ENCODE data around the gene UCN. TPM values are rescaled to one million over a fixed set of nuclear protein-coding genes. Genes with fewer than 3 reads are reported as not detected.

UCN gene
- total RNA-seq, 1 donor from 2014 or later, result 1.7 TPM

DNA sequence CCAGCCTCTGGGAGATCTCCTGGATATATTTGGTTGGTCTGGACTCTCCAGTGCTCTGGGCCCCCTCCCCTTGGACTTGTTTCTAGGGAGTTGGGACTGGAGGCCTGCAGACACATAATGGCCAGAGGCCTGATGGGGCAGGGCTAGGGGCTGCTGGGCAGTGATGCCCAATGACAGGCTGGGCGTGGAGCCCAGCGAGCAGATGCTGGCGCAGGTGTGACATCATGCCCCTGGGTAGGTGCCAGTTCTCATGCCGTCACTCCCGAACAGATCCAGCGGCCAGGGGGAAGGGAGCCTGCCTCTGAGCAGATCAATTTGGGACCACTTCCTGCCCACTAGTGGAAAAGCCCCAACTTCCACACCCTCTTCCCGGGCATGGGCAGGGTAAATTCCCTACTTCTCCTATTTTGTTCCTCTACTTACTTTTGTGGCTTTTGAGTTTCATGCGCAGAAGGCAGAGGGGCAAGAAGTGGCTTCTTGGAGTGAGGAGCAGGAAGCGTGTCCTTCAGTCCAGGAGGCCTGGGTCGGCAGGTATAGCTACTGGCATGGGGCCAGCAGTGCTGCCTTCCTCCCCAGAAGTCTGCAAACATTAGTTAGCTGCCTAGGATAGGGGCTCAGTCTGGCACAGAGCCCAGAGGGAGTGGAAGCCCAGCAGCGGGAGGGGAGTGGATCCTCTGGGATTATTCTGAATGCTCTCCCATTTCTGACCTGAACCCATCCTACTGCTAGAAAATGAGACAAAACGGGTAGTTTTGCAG is 8.6 kb upstream of the UCN start:
- Histone ChIP-seq H3K36me3 (ENCODE audit: control insufficient read depth, insufficient read depth, low read length) (peaks cover 2% of the 10 kb centered on the region), H3K27me3 (ENCODE audit: control insufficient read depth, insufficient read depth, low read length) (no peaks in the 10 kb centered on the region), H3K4me3 (ENCODE audit: low read depth, low read length) (no peak overlapping the region)
- TF ChIP-seq, protein P1, sequence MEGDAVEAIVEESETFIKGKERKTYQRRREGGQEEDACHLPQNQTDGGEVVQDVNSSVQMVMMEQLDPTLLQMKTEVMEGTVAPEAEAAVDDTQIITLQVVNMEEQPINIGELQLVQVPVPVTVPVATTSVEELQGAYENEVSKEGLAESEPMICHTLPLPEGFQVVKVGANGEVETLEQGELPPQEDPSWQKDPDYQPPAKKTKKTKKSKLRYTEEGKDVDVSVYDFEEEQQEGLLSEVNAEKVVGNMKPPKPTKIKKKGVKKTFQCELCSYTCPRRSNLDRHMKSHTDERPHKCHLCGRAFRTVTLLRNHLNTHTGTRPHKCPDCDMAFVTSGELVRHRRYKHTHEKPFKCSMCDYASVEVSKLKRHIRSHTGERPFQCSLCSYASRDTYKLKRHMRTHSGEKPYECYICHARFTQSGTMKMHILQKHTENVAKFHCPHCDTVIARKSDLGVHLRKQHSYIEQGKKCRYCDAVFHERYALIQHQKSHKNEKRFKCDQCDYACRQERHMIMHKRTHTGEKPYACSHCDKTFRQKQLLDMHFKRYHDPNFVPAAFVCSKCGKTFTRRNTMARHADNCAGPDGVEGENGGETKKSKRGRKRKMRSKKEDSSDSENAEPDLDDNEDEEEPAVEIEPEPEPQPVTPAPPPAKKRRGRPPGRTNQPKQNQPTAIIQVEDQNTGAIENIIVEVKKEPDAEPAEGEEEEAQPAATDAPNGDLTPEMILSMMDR (IDR thresholded peaks at IDR 0.05; ENCODE audit: insufficient read depth, low read length, poor library complexity, severe bottlenecking), result no peak
- no peak for DNase-seq (ENCODE audit: low read depth)

DNA sequence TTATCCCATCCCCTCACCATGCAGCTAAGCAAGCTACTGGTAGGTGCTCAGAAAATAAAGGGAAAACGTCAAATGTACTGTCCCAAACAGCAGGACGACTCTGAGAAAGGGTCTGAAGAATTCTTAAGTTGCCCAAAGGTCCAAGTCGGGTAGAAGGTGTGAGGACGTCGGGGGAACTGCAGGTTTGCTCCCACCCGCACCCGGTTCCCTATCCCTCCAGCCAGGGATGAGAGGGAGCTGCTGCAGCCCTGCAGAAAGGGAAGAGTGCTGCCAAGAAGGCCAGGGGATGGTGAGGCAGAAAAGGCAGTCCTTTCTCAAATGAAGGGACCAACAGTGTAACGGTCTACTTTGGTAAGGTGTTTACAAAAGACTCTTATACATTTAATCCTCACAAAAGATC is 6.9 kb upstream of the UCN start:
- peaks cover 2% of the 10 kb centered on the region for H3K36me3 ChIP-seq (ENCODE audit: control insufficient read depth, insufficient read depth, low read length)
- H3K4me3 ChIP-seq (ENCODE audit: low read depth, low read length), result no peak overlapping the region
- no peak for DNase-seq (ENCODE audit: low read depth)
- TF ChIP-seq, protein P1 (IDR thresholded peaks at IDR 0.05; ENCODE audit: insufficient read depth, low read length, poor library complexity, severe bottlenecking), result no peak
- no peaks in the 10 kb centered on the region for H3K27me3 ChIP-seq (ENCODE audit: control insufficient read depth, insufficient read depth, low read length)

DNA sequence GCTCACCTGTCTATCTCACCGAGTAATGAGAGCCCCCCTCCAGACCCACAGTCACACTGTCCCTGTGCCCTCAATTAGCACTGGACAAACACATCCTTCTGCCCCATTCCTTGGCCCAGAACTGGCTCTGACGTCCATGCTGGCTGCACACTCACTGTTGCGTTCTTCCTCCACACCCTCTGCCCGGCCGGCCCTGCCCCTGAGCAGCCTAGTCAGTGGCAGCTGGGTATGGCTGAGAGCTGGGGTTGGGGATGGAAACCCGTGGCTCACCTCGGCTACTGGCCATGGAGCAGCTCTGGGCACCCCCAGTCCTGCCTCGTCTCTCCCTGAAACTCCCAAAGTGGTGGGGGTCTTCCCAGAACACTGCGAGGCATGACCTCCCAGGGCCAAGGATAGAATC is 6.5 kb upstream of the UCN start:
- DNase-seq (ENCODE audit: low read depth), result no peak
- Histone ChIP-seq H3K36me3 (ENCODE audit: control insufficient read depth, insufficient read depth, low read length) (peaks cover 2% of the 10 kb centered on the region), H3K4me3 (ENCODE audit: low read depth, low read length) (no peak overlapping the region), H3K27me3 (ENCODE audit: control insufficient read depth, insufficient read depth, low read length) (no peaks in the 10 kb centered on the region)
- TF ChIP-seq, protein P1 (IDR thresholded peaks at IDR 0.05; ENCODE audit: insufficient read depth, low read length, poor library complexity, severe bottlenecking), result no peak

DNA sequence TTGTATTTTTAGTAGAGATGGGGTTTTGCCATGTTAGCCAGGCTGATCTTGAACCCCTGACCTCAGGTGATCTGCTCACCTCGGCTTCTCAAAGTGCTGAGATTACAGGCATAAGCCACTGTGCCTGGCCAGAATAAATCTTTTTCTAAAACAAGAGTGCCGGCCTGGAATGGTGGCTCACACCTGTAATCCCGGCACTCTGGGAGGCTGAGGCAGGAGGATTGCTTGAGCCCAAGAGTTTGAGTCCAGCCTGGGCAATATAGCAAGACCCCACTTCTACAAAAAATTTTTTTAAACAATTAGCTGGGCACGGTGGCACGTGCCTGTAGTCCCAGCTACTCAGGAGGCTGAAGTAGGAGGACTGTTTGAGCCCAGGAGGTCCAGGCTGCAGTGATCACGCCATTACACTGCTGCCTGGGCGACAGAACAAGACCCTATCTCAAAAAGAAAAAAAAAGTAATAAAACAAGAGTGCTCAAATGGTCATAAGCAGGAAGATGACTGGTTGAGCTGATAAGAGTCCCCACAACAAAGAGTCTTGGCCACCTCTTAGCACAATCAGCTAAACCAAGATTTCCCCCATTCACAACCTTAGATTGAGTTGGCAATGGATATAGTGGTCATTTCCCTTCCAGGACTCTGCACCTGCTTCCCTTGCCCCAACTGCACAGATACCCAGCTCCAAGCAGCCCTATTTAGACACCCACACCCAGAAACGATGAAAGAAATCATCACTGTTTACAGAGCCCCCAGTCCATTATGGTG is 5.8 kb upstream of the UCN start:
- no peak overlapping the region for H3K4me3 ChIP-seq (ENCODE audit: low read depth, low read length)
- H3K36me3 ChIP-seq (ENCODE audit: control insufficient read depth, insufficient read depth, low read length), result peaks cover 2% of the 10 kb centered on the region
- H3K27me3 ChIP-seq (ENCODE audit: control insufficient read depth, insufficient read depth, low read length), result no peaks in the 10 kb centered on the region
- DNase-seq (ENCODE audit: low read depth), result no peak
- TF ChIP-seq, protein P1 (IDR thresholded peaks at IDR 0.05; ENCODE audit: insufficient read depth, low read length, poor library complexity, severe bottlenecking), result no peak

DNA sequence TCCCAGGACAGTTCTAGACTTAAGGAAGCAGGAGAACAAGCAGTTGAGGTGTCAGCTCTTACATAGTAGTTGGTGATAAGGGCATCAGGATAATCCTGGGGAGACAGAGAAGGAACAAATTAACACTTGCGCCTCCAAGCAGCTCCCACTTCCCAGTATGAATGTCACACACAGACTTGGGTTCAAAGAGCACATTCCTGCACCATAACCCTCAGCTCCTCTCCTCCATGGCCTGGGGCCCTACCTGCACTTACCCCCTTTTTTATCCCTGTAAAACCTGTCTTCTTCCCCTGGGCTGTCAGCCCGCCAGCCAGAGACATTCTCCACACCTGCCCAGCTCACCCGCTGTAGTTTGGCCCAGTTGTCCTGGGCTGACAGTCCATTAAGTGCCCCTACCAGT is 3.9 kb upstream of the UCN start:
- Histone ChIP-seq H3K36me3 (ENCODE audit: control insufficient read depth, insufficient read depth, low read length) (peaks cover 2% of the 10 kb centered on the region), H3K27me3 (ENCODE audit: control insufficient read depth, insufficient read depth, low read length) (peaks cover 19% of the 10 kb centered on the region), H3K4me3 (ENCODE audit: low read depth, low read length) (no peak overlapping the region)
- TF ChIP-seq, protein P1 (IDR thresholded peaks at IDR 0.05; ENCODE audit: insufficient read depth, low read length, poor library complexity, severe bottlenecking), result no peak
- no peak for DNase-seq (ENCODE audit: low read depth)

Measured in kidney epithelial cell (primary cell).